HepG2 (cell line): ENCODE data around the gene JPT1. TPM values are rescaled to one million over a fixed set of nuclear protein-coding genes. Genes with fewer than 3 reads are reported as not detected.

Experiments used
- ELF4 ChIP-seq: sonication (generic); formaldehyde crosslinking; IDR thresholded peaks from 2 replicates; pipeline ENCODE4 v1.5.0; 2020; ENCODE audit warnings: missing genetic modification reagents, mild to moderate bottlenecking, moderate library complexity, borderline replicate concordance
- FOXP1 ChIP-seq, 2 experiments: fragments of 450-650 bp in 1 of 2; IDR thresholded peaks; 2 replicates each; pipeline ENCODE4 v1.6.1; 2017 to 2018; ENCODE audit warnings: antibody characterized with exemption in 1 of 2
- GTF3A ChIP-seq: sonication (generic); formaldehyde crosslinking; conservative IDR thresholded peaks from 2 replicates; pipeline ENCODE4 v1.4.0; 2020; ENCODE audit warnings: mild to moderate bottlenecking, missing genetic modification reagents
- MAF1 ChIP-seq: sonication (generic); formaldehyde crosslinking; IDR thresholded peaks from 2 replicates; pipeline ENCODE4 v1.5.0; 2020; ENCODE audit warnings: missing genetic modification reagents, borderline replicate concordance
- MEIS1 ChIP-seq: sonication (generic); formaldehyde crosslinking; IDR thresholded peaks from 2 replicates; pipeline ENCODE4 v1.9.0; 2021; ENCODE audit warnings: mild to moderate bottlenecking, missing genetic modification reagents, moderate library complexity, borderline replicate concordance
- NFE2L1 ChIP-seq: sonication (generic); formaldehyde crosslinking; IDR thresholded peaks from 2 replicates; pipeline ENCODE4 v1.4.0; 2020; ENCODE audit warnings: missing genetic modification reagents, mild to moderate bottlenecking, borderline replicate concordance
- PAX8 ChIP-seq: sonication (generic); formaldehyde crosslinking; IDR thresholded peaks from 2 replicates; pipeline ENCODE4 v1.8.0; 2022; ENCODE audit warnings: mild to moderate bottlenecking, missing genetic modification reagents, borderline replicate concordance
- SP2 ChIP-seq: sonication (generic); formaldehyde crosslinking; IDR thresholded peaks from 2 replicates; pipeline ENCODE4 v1.5.1; 2020; ENCODE audit warnings: mild to moderate bottlenecking, missing genetic modification reagents
- TARDBP ChIP-seq: sonication (generic); formaldehyde crosslinking; IDR thresholded peaks from 2 replicates; pipeline ENCODE4 v1.8.0; 2022; ENCODE audit warnings: mild to moderate bottlenecking, missing genetic modification reagents
- TBP ChIP-seq: sonication (generic); formaldehyde crosslinking; IDR thresholded peaks from 2 replicates; pipeline ENCODE4 v1.5.0; 2020; ENCODE audit warnings: missing genetic modification reagents
- ZNF235 ChIP-seq: sonication (generic); formaldehyde crosslinking; IDR thresholded peaks from 2 replicates; pipeline ENCODE4 v1.8.1; 2023; ENCODE audit warnings: mild to moderate bottlenecking, missing genetic modification reagents, borderline replicate concordance
- ZNF430 ChIP-seq: sonication (generic); formaldehyde crosslinking; IDR thresholded peaks from 2 replicates; pipeline ENCODE4 v1.9.0; 2021; ENCODE audit warnings: mild to moderate bottlenecking, missing genetic modification reagents
- ZNF432 ChIP-seq: sonication (generic); formaldehyde crosslinking; IDR thresholded peaks from 2 replicates; pipeline ENCODE4 v1.5.0; 2020; ENCODE audit warnings: missing genetic modification reagents, mild to moderate bottlenecking, borderline replicate concordance
- ZNF501 ChIP-seq: sonication (generic); formaldehyde crosslinking; IDR thresholded peaks from 2 replicates; pipeline ENCODE4 v1.5.1; 2020; ENCODE audit warnings: mild to moderate bottlenecking, moderate library complexity, missing genetic modification reagents
- ZNF547 ChIP-seq: sonication (generic); formaldehyde crosslinking; IDR thresholded peaks from 2 replicates; pipeline ENCODE4 v1.5.1; 2020; ENCODE audit warnings: mild to moderate bottlenecking, missing genetic modification reagents
- ZNF607 ChIP-seq: sonication (generic); formaldehyde crosslinking; IDR thresholded peaks from 2 replicates; pipeline ENCODE4 v1.5.1; 2020; ENCODE audit warnings: missing genetic modification reagents, mild to moderate bottlenecking, borderline replicate concordance
- ZNF629 ChIP-seq: sonication (generic); formaldehyde crosslinking; conservative IDR thresholded peaks from 2 replicates; pipeline ENCODE4 v1.5.0; 2020; ENCODE audit warnings: missing genetic modification reagents
- ZNF7 ChIP-seq: IDR thresholded peaks from 2 replicates; pipeline ENCODE4 v1.6.1; 2016; ENCODE audit warnings: missing biosample characterization, missing genetic modification reagents
- ZNF782 ChIP-seq: sonication (generic); formaldehyde crosslinking; IDR thresholded peaks from 2 replicates; pipeline ENCODE4 v1.4.0; 2020; ENCODE audit warnings: missing genetic modification reagents, mild to moderate bottlenecking, borderline replicate concordance
- polyA plus RNA-seq, 8 experiments: library from polyadenylated mRNA; depleted of rRNA in 3 of 8; stranded (reverse) in 7 of 8; unstranded in 1 of 8; fragments of >200 nt; fragmentation: Illumina TruSeq in 4 of 8; extraction: Trizol in 4 of 8; gene quantifications; 2 replicates each; pipeline versions ENCODE4 v1.2.1 to v1.2.3, GENCODE V29; 2011 to 2016; ENCODE audit warnings: low read depth in 4 of 8, missing spikeins in 1 of 8, mixed read lengths in 1 of 8; ENCODE audit not compliant: insufficient read depth in 1 of 8
- total RNA-seq, 5 experiments: library from RNA; depleted of rRNA; stranded (reverse); fragments of >200 nt; fragmentation: Illumina TruSeq; extraction: Trizol; gene quantifications; 2 replicates each; pipeline ENCODE4 v1.2.3, GENCODE V29; 2016; ENCODE audit warnings: low read depth in 1 of 5
- TF ChIP-seq, protein P1 (sequence below): sonication (generic); formaldehyde crosslinking; IDR thresholded peaks from 2 replicates; pipeline ENCODE4 v1.5.1; 2020; ENCODE audit warnings: mild to moderate bottlenecking, missing genetic modification reagents
- TF ChIP-seq, protein P2 (sequence below): IDR thresholded peaks from 2 replicates; pipeline ENCODE4 v1.6.1; 2016; ENCODE audit warnings: missing genetic modification reagents, missing compliant biosample characterization
- TF ChIP-seq, protein P3 (sequence below): sonication (generic); formaldehyde crosslinking; IDR thresholded peaks from 2 replicates; pipeline ENCODE4 v1.9.0; 2022; ENCODE audit warnings: missing genetic modification reagents, mild to moderate bottlenecking, borderline replicate concordance
- TF ChIP-seq, protein P4 (sequence below): IDR thresholded peaks from 2 replicates; pipeline ENCODE4 v1.6.1; 2016; ENCODE audit warnings: low read depth, borderline replicate concordance

JPT1 gene
- total and polyA plus RNA-seq, 2 of the 13 experiments (the other 11 are each of a cell fraction or from before 2014, with no cell fraction given) = 43.3 to 256 TPM

DNA sequence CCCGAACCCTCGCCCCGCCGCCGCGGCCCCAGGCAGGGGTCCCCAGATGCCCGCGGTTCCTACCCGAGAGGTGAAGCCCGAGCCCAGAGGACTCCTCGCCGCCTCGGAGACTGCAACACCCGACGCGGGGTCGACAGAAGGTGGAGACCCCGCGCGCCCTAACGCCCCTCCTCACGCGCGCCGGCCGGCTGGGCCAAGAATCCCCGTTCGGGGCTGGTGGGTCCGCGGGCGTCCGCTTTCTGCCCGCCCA, 27.9 kb upstream of the JPT1 start (continued):
- no peak for TF ChIP-seq GTF3A (CRISPR knock-in tag)
- TF ChIP-seq MAF1 = 0 out of 2 replicates have a peak, but pooled peaks have one; percentile 21
- TF ChIP-seq MEIS1 = no peak; the same call in 1 of the 2 replicates
- peak; percentile 24; the same call in 1 of the 2 replicates for TF ChIP-seq ZNF607
- TF ChIP-seq ZNF235 = peak; percentile 2; the same call in 1 of the 2 replicates
- TF ChIP-seq ZNF430 (CRISPR knock-in tag) = peak; percentile 72; the same call in 1 of the 2 replicates
- no peak for TF ChIP-seq PAX8 (CRISPR knock-in tag)
- no peak for TF ChIP-seq NFE2L1 (CRISPR knock-in tag)
- TF ChIP-seq ZNF547 (CRISPR knock-in tag) = peak; percentile 88
- TF ChIP-seq ZNF629 (CRISPR knock-in tag) = no peak
- TF ChIP-seq, protein P1, sequence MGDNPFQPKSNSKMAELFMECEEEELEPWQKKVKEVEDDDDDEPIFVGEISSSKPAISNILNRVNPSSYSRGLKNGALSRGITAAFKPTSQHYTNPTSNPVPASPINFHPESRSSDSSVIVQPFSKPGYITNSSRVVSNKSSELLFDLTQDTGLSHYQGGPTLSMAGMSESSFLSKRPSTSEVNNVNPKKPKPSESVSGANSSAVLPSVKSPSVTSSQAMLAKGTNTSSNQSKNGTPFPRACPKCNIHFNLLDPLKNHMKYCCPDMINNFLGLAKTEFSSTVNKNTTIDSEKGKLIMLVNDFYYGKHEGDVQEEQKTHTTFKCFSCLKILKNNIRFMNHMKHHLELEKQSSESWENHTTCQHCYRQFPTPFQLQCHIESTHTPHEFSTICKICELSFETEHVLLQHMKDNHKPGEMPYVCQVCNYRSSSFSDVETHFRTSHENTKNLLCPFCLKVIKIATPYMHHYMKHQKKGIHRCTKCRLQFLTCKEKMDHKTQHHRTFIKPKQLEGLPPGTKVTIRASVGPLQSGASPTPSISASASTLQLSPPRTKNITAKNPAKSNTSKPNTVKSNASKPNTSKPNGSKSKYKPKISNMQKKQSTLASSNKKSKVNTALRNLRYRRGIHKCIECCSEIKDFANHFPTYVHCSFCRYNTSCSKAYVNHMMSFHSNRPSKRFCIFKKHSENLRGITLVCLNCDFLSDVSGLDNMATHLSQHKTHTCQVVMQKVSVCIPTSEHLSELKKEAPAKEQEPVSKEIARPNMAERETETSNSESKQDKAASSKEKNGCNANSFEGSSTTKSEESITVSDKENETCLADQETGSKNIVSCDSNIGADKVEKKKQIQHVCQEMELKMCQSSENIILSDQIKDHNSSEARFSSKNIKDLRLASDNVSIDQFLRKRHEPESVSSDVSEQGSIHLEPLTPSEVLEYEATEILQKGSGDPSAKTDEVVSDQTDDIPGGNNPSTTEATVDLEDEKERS = peak; percentile 14; the same call in 1 of the 2 replicates
- no peak for TF ChIP-seq ZNF432 (CRISPR knock-in tag)
- TF ChIP-seq FOXP1 (IDR thresholded peaks at IDR 0.05) = no peak
- no peak for TF ChIP-seq FOXP1 (CRISPR knock-in tag; IDR thresholded peaks at IDR 0.05)
- TF ChIP-seq, protein P2, sequence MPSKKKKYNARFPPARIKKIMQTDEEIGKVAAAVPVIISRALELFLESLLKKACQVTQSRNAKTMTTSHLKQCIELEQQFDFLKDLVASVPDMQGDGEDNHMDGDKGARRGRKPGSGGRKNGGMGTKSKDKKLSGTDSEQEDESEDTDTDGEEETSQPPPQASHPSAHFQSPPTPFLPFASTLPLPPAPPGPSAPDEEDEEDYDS (CRISPR knock-in tag) = no peak
- TF ChIP-seq ZNF782 (CRISPR knock-in tag) = no peak
- TF ChIP-seq ZNF7 = no peak
- no peak for TF ChIP-seq TBP (CRISPR knock-in tag)
- peak; percentile 3; the same call in 1 of the 2 replicates for TF ChIP-seq TARDBP (CRISPR knock-in tag)
- no peak for TF ChIP-seq SP2 (CRISPR knock-in tag)
- TF ChIP-seq, protein P3, sequence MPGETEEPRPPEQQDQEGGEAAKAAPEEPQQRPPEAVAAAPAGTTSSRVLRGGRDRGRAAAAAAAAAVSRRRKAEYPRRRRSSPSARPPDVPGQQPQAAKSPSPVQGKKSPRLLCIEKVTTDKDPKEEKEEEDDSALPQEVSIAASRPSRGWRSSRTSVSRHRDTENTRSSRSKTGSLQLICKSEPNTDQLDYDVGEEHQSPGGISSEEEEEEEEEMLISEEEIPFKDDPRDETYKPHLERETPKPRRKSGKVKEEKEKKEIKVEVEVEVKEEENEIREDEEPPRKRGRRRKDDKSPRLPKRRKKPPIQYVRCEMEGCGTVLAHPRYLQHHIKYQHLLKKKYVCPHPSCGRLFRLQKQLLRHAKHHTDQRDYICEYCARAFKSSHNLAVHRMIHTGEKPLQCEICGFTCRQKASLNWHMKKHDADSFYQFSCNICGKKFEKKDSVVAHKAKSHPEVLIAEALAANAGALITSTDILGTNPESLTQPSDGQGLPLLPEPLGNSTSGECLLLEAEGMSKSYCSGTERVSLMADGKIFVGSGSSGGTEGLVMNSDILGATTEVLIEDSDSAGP = no peak; the same call in 1 of the 2 replicates
- TF ChIP-seq, protein P4, sequence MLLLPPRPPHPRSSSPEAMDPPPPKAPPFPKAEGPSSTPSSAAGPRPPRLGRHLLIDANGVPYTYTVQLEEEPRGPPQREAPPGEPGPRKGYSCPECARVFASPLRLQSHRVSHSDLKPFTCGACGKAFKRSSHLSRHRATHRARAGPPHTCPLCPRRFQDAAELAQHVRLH (CRISPR knock-in tag) = 0 out of 2 replicates have a peak, but pooled peaks have one; percentile 4
- peak; percentile 82 for TF ChIP-seq ZNF501 (CRISPR knock-in tag)
- TF ChIP-seq ELF4 (CRISPR knock-in tag) = no peak
